HepG2 (cell line): ENCODE data around the gene EFEMP2. TPM values are rescaled to one million over a fixed set of nuclear protein-coding genes. Genes with fewer than 3 reads are reported as not detected.

ENCODE experiments used
- ATAC-seq: fragments of 200-7000 bp; cut with Tn5 transposase; 3 replicates; pipeline ENCODE4 v1.9.1; 2020; ENCODE audit warnings: mild to moderate bottlenecking, moderate library complexity
- BruUV-seq: library from RNA; stranded (reverse); fragments of 400-500 nt; replicated peaks from 2 replicates; lab custom pipeline; 2021; lab: Mats Ljungman, UMichigan
- CTCF ChIA-PET: fragments of 300-600 bp; formaldehyde crosslinking; extraction: SDS; loops from one replicate; lab custom pipeline; 2021; ENCODE audit warnings: low total read pairs, inconsistent platforms, low intra/inter-chr PET ratio; lab: Yijun Ruan, JAX
- POLR2A ChIA-PET: fragments of 350-600 bp; sonication (Branson Sonifier 250); formaldehyde crosslinking; loops from one replicate; lab custom pipeline; 2020; ENCODE audit warnings: antibody characterized with exemption, inconsistent platforms; lab: Yijun Ruan, JAX
- DNase-seq: peaks from one replicate; pipeline ENCODE4 v3.0.0-alpha.2; 2015; ENCODE audit warnings: low spot score
- FAIRE-seq: peaks from 3 replicates; lab custom pipeline; 2011; peaks lifted over from hg19 to GRCh38; lab: Jason Lieb, UNC
- H2AFZ ChIP-seq: one replicate; pipeline ENCODE4 v1.6.1; 2011; ENCODE audit warnings: low read length, inconsistent platforms
- H3K27ac ChIP-seq: fragments of 300-600 bp; 3 replicates; pipeline ENCODE4 v1.8.0; 2011; ENCODE audit warnings: mixed run types, mild to moderate bottlenecking, mixed read lengths, low read length, inconsistent platforms; ENCODE audit not compliant: insufficient read depth; ENCODE audit errors: extremely low read length
- H3K27me3 ChIP-seq, 2 experiments: fragments of 200-600 bp in 1 of 2; 2 replicates in 1 of 2; 3 replicates in 1 of 2; pipeline versions ENCODE4 v1.6.0 to v1.8.0; 2011; ENCODE audit warnings: low read length in 2 of 2, mild to moderate bottlenecking in 2 of 2, moderate library complexity in 2 of 2, inconsistent platforms in 1 of 2; ENCODE audit not compliant: insufficient read depth in 2 of 2, control insufficient read depth in 1 of 2
- H3K36me3 ChIP-seq, 2 experiments: fragments of 200-600 bp in 1 of 2; replicated peaks in 1 of 2; 2 replicates in 1 of 2; 3 replicates in 1 of 2; pipeline versions ENCODE4 v1.5.1 to v1.8.0; 2011; ENCODE audit warnings: low read length in 2 of 2, inconsistent platforms in 1 of 2; ENCODE audit not compliant: insufficient read depth in 2 of 2, control insufficient read depth in 1 of 2
- H3K4me1 ChIP-seq: 2 replicates; pipeline ENCODE4 v1.5.1; 2012; ENCODE audit warnings: low read length, inconsistent platforms; ENCODE audit not compliant: insufficient read depth
- H3K4me2 ChIP-seq: 2 replicates; pipeline ENCODE4 v1.6.0; 2011; ENCODE audit warnings: low read depth, low read length, inconsistent platforms
- H3K4me3 ChIP-seq, 3 experiments: fragments of 200-600 bp in 1 of 3; sonication (generic), shearing (Covaris generic) in 1 of 3; replicated peaks in 1 of 3; 2 replicates each; pipeline ENCODE4 v1.5.1; 2011 to 2016; ENCODE audit warnings: low read length in 3 of 3, inconsistent platforms in 2 of 3, low read depth in 2 of 3, mild to moderate bottlenecking in 2 of 3, control low read depth in 1 of 3, mixed read lengths in 1 of 3; ENCODE audit not compliant: insufficient read depth in 1 of 3
- H3K79me2 ChIP-seq: one replicate; pipeline ENCODE4 v1.6.1; 2011; ENCODE audit warnings: low read length, inconsistent platforms; ENCODE audit not compliant: insufficient read depth
- H3K9ac ChIP-seq: 2 replicates; pipeline ENCODE4 v1.6.0; 2011; ENCODE audit warnings: mild to moderate bottlenecking, low read depth, low read length, inconsistent platforms; ENCODE audit not compliant: insufficient read depth
- H3K9me3 ChIP-seq: 2 replicates; pipeline ENCODE4 v1.5.1; 2012; ENCODE audit warnings: mild to moderate bottlenecking, low read length
- H4K20me1 ChIP-seq: 2 replicates; pipeline ENCODE4 v1.6.0; 2011; ENCODE audit warnings: inconsistent platforms, mild to moderate bottlenecking, low read length, moderate library complexity; ENCODE audit not compliant: insufficient read depth
- ATF4 ChIP-seq, 2 experiments: fragments of 450-650 bp in 1 of 2; sonication (generic) in 1 of 2; formaldehyde crosslinking; IDR thresholded peaks; 2 replicates each; pipeline versions ENCODE4 v1.5.0 to v1.8.0; 2020 to 2022; ENCODE audit warnings: mild to moderate bottlenecking in 1 of 2, missing genetic modification reagents in 1 of 2
- BCLAF1 ChIP-seq: fragments of 450-650 bp; IDR thresholded peaks from 2 replicates; pipeline ENCODE4 v1.6.1; 2017; ENCODE audit warnings: mild to moderate bottlenecking
- BHLHE40 ChIP-seq: IDR thresholded peaks from 2 replicates; pipeline ENCODE4 v1.6.1; 2011; ENCODE audit warnings: low read length, improper control_type of control experiment
- ETV6 ChIP-seq: sonication (generic); formaldehyde crosslinking; conservative IDR thresholded peaks from 2 replicates; pipeline ENCODE4 v1.4.0; 2020; ENCODE audit warnings: missing genetic modification reagents
- FIP1L1 ChIP-seq: fragments of 200-400 bp; formaldehyde crosslinking; IDR thresholded peaks from 2 replicates; pipeline ENCODE4 v1.6.1; 2018; ENCODE audit warnings: low read depth, mild to moderate bottlenecking, low read length, moderate library complexity, borderline replicate concordance; ENCODE audit not compliant: insufficient read depth
- FLYWCH1 ChIP-seq: sonication (generic); formaldehyde crosslinking; IDR thresholded peaks from 2 replicates; pipeline ENCODE4 v1.8.1; 2023; ENCODE audit warnings: mild to moderate bottlenecking, missing genetic modification reagents
- GATAD1 ChIP-seq: IDR thresholded peaks from 2 replicates; pipeline ENCODE4 v1.6.1; 2016; ENCODE audit warnings: missing genetic modification reagents, missing compliant biosample characterization
- KLF12 ChIP-seq: sonication (generic); formaldehyde crosslinking; IDR thresholded peaks from 2 replicates; pipeline ENCODE4 v1.4.0; 2020; ENCODE audit warnings: missing genetic modification reagents, borderline replicate concordance
- MTERF4 ChIP-seq: sonication (generic); formaldehyde crosslinking; IDR thresholded peaks from 2 replicates; pipeline ENCODE4 v1.8.0; 2023; ENCODE audit warnings: mild to moderate bottlenecking, missing genetic modification reagents
- MYC ChIP-seq: sonication (generic); formaldehyde crosslinking; IDR thresholded peaks from 2 replicates; pipeline ENCODE4 v1.9.0; 2021; ENCODE audit warnings: missing genetic modification reagents, borderline replicate concordance
- PHF5A ChIP-seq: IDR thresholded peaks from one replicate; pipeline ENCODE4 v1.6.1; 2018; ENCODE audit warnings: low read depth, missing genetic modification reagents; ENCODE audit not compliant: unreplicated experiment
- SATB2 ChIP-seq: sonication (generic); formaldehyde crosslinking; IDR thresholded peaks from 2 replicates; pipeline ENCODE4 v1.5.0; 2020; ENCODE audit warnings: missing genetic modification reagents
- SRSF1 ChIP-seq: fragments of 200-400 bp; formaldehyde crosslinking; optimal IDR thresholded peaks from 2 replicates; pipeline ENCODE3; 2017; ENCODE audit warnings: mild to moderate bottlenecking, low read depth, low read length, moderate library complexity
- TOPORS ChIP-seq: sonication (generic); formaldehyde crosslinking; IDR thresholded peaks from 2 replicates; pipeline ENCODE4 v1.8.0; 2023; ENCODE audit warnings: mild to moderate bottlenecking, missing genetic modification reagents
- ZEB1 ChIP-seq: IDR thresholded peaks from 2 replicates; pipeline ENCODE4 v1.6.1; 2012; ENCODE audit warnings: mild to moderate bottlenecking, low read depth, inconsistent platforms; ENCODE audit not compliant: insufficient replicate concordance
- ZNF335 ChIP-seq: sonication (generic); formaldehyde crosslinking; IDR thresholded peaks from 2 replicates; pipeline ENCODE4 v1.4.0; 2020; ENCODE audit warnings: missing genetic modification reagents
- ZNF350 ChIP-seq: sonication (generic); formaldehyde crosslinking; IDR thresholded peaks from 2 replicates; pipeline ENCODE4 v1.4.0; 2020; ENCODE audit warnings: mild to moderate bottlenecking, low read depth, missing genetic modification reagents, borderline replicate concordance
- ZNF569 ChIP-seq: sonication (generic); formaldehyde crosslinking; IDR thresholded peaks from 2 replicates; pipeline ENCODE4 v1.5.0; 2020; ENCODE audit warnings: mild to moderate bottlenecking, missing genetic modification reagents, moderate library complexity, borderline replicate concordance
- ZNF652 ChIP-seq: IDR thresholded peaks from 2 replicates; pipeline ENCODE4 v1.6.1; 2016; ENCODE audit warnings: low read depth, borderline replicate concordance
- ZNF740 ChIP-seq: sonication (generic); formaldehyde crosslinking; IDR thresholded peaks from 2 replicates; pipeline ENCODE4 v1.4.0; 2020; ENCODE audit warnings: missing genetic modification reagents
- ZNF792 ChIP-seq: IDR thresholded peaks from 2 replicates; pipeline ENCODE4 v1.6.1; 2016
- WGBS: methylation state at CpG from one replicate; pipeline ENCODE4 v1.1.6; 2017; ENCODE audit warnings: low lambda C conversion rate; 5-methylcytosine and 5-hydroxymethylcytosine counted together
- in situ Hi-C: cut with HindIII; loops from 2 replicates; pipeline ENCODE4 v1.10.0; 2017; ENCODE audit warnings: low pct_unique_long_range_greater_than_20kb; ENCODE audit not compliant: extremely low pct_ligation_motif_present
- intact Hi-C: fragments of 100-400 bp; cut with micrococcal nuclease; formaldehyde crosslinking; loops from one replicate; pipeline ENCODE4 v1.10.0; 2022; ENCODE audit not compliant: unreplicated experiment
- polyA plus RNA-seq, 8 experiments: library from polyadenylated mRNA; depleted of rRNA in 3 of 8; stranded (reverse) in 7 of 8; unstranded in 1 of 8; fragments of >200 nt; fragmentation: Illumina TruSeq in 4 of 8; extraction: Trizol in 4 of 8; gene quantifications; 2 replicates each; pipeline versions ENCODE4 v1.2.1 to v1.2.3, GENCODE V29; 2011 to 2016; ENCODE audit warnings: low read depth in 4 of 8, missing spikeins in 1 of 8, mixed read lengths in 1 of 8; ENCODE audit not compliant: insufficient read depth in 1 of 8
- total RNA-seq, 5 experiments: library from RNA; depleted of rRNA; stranded (reverse); fragments of >200 nt; fragmentation: Illumina TruSeq; extraction: Trizol; gene quantifications; 2 replicates each; pipeline ENCODE4 v1.2.3, GENCODE V29; 2016; ENCODE audit warnings: low read depth in 1 of 5

Gene EFEMP2
- total and polyA plus RNA-seq, 2 of the 13 experiments (the other 11 are each of a cell fraction or from before 2014, with no cell fraction given): 7.4 to 29.7 TPM

GRCh38 chr11:65861165-65861505 lies 11.5 kb downstream of the EFEMP2 start:
- H3K27ac ChIP-seq: peak overlapping the region; percentile 90
- POLR2A ChIA-PET: interaction anchor here (0.7 to 5.4 kb wide), 5 partner anchors 10 to 141 kb away, joined by 3 to 81 read pairs (median 20); partner anchors contain the start of genes BANF1, CCDC85B, EFEMP2 and EIF1AD
- no peak for DNase-seq
- peak overlapping the region; percentile 80 to 99 (median 89) for H3K4me3 ChIP-seq
- no TSS peak for BruUV-seq
- CTCF ChIA-PET: interaction anchor here (1.4 to 1.9 kb wide), 3 partner anchors 23 to 150 kb away, joined by 3 to 7 read pairs (median 6); no protein-coding TSS in a partner anchor
- peaks cover 14 to 43% of the 10 kb centered on the region in 2 experiments; a peak in 4 of 5 replicates for H3K36me3 ChIP-seq
- H4K20me1 ChIP-seq: peaks cover 15% of the 10 kb centered on the region
- FAIRE-seq: no peak
- peak overlapping the region; percentile 89 for H3K9ac ChIP-seq
- 7% methylated on average over 12 of the region's 14 CpGs for WGBS
- ATAC-seq: no peak
- peak overlapping the region; percentile 100 for H3K4me2 ChIP-seq
- H2AFZ ChIP-seq: no peak overlapping the region
- H3K4me1 ChIP-seq: peaks cover 35% of the 10 kb centered on the region
- no peaks in the 10 kb centered on the region for H3K9me3 ChIP-seq
- in situ Hi-C loops (no loop called here), intact Hi-C loops (no loop called here)
- H3K27me3 ChIP-seq: no peaks in the 10 kb centered on the region; a peak in 1 of 5 replicates
- peaks cover 26% of the 10 kb centered on the region for H3K79me2 ChIP-seq
- TF ChIP-seq GATAD1 (no peak), ZNF569 (CRISPR knock-in tag) (0 out of 2 replicates have a peak, but pooled peaks have one; percentile 4), ZNF792 (no peak), SRSF1 (no peak), ATF4 (CRISPR knock-in tag; IDR thresholded peaks at IDR 0.05) (peak in 1 of 2 experiments; percentile 64; a peak in 2 of 4 replicates), FIP1L1 (no peak), PHF5A (CRISPR knock-in tag) (no peak), ZNF740 (CRISPR knock-in tag) (no peak), BHLHE40 (no peak), ZNF350 (no peak), ETV6 (CRISPR knock-in tag) (no peak), BCLAF1 (no peak), ZNF335 (CRISPR knock-in tag) (no peak), ZEB1 (no peak), TOPORS (CRISPR knock-in tag) (no peak), FLYWCH1 (CRISPR knock-in tag) (no peak), ZNF652 (CRISPR knock-in tag) (peak; percentile 75), MTERF4 (CRISPR knock-in tag) (no peak), MYC (CRISPR knock-in tag) (0 out of 2 replicates have a peak, but pooled peaks have one; percentile 5), KLF12 (CRISPR knock-in tag) (peak; percentile 8; the same call in 1 of the 2 replicates), SATB2 (0 out of 2 replicates have a peak, but pooled peaks have one; percentile 15)
